HEK293T (cell line): ENCODE data around the gene CPE.

Experiments used
- CTCF ChIA-PET: fragments of 350-600 bp; formaldehyde crosslinking; extraction: SDS; loops from one replicate; lab custom pipeline; 2021; ENCODE audit warnings: antibody characterized with exemption, inconsistent platforms; lab: Yijun Ruan, JAX
- POLR2A ChIA-PET: fragments of 350-600 bp; formaldehyde crosslinking; extraction: SDS; loops from one replicate; lab custom pipeline; 2020; ENCODE audit warnings: antibody characterized with exemption, inconsistent platforms; lab: Yijun Ruan, JAX
- DNase-seq: peaks from one replicate; pipeline ENCODE4 v3.0.0; 2012; ENCODE audit warnings: mixed read lengths; ENCODE audit errors: extremely low spot score
- ARNT ChIP-seq: fragments of 450-650 bp; IDR thresholded peaks from 2 replicates; pipeline ENCODE4 v1.6.1; 2017; ENCODE audit warnings: mild to moderate bottlenecking
- BHLHE40 ChIP-seq: fragments of 450-650 bp; IDR thresholded peaks from 2 replicates; pipeline ENCODE4 v1.6.1; 2016; ENCODE audit warnings: mild to moderate bottlenecking, moderate library complexity, borderline replicate concordance
- CTBP1 ChIP-seq: fragments of 450-650 bp; IDR thresholded peaks from 2 replicates; pipeline ENCODE4 v1.6.1; 2016; ENCODE audit warnings: borderline replicate concordance
- ELF4 ChIP-seq: fragments of 450-650 bp; IDR thresholded peaks from 2 replicates; pipeline ENCODE4 v1.6.1; 2017; ENCODE audit warnings: antibody characterized with exemption
- FOXA1 ChIP-seq: fragments of 450-650 bp; IDR thresholded peaks from 2 replicates; pipeline ENCODE4 v1.6.1; 2016; ENCODE audit warnings: mild to moderate bottlenecking
- FOXK2 ChIP-seq: fragments of 450-650 bp; IDR thresholded peaks from 2 replicates; pipeline ENCODE4 v1.6.1; 2016; ENCODE audit warnings: mild to moderate bottlenecking
- FOXM1 ChIP-seq: fragments of 450-650 bp; IDR thresholded peaks from 2 replicates; pipeline ENCODE4 v1.6.1; 2017; ENCODE audit warnings: mild to moderate bottlenecking, borderline replicate concordance
- HDGF ChIP-seq: fragments of 450-650 bp; IDR thresholded peaks from 2 replicates; pipeline ENCODE4 v1.6.1; 2017; ENCODE audit warnings: antibody characterized with exemption, borderline replicate concordance
- L3MBTL2 ChIP-seq: fragments of 450-650 bp; conservative IDR thresholded peaks from 2 replicates; pipeline ENCODE4 v1.6.1; 2016; ENCODE audit warnings: mild to moderate bottlenecking
- LEF1 ChIP-seq: fragments of 450-650 bp; IDR thresholded peaks from 2 replicates; pipeline ENCODE4 v1.6.1; 2017; ENCODE audit warnings: mild to moderate bottlenecking, borderline replicate concordance
- NFRKB ChIP-seq: fragments of 450-650 bp; IDR thresholded peaks from 2 replicates; pipeline ENCODE4 v1.6.1; 2016; ENCODE audit warnings: mild to moderate bottlenecking, moderate library complexity
- SP1 ChIP-seq: fragments of 450-650 bp; IDR thresholded peaks from 2 replicates; pipeline ENCODE4 v1.6.1; 2017
- SUZ12 ChIP-seq: fragments of 450-650 bp; IDR thresholded peaks from 2 replicates; pipeline ENCODE4 v1.6.1; 2016; ENCODE audit warnings: mild to moderate bottlenecking
- TARDBP ChIP-seq: fragments of 450-650 bp; IDR thresholded peaks from 2 replicates; pipeline ENCODE4 v1.6.1; 2016
- ZNF384 ChIP-seq: fragments of 450-650 bp; IDR thresholded peaks from 2 replicates; pipeline ENCODE4 v1.6.1; 2016
- TF ChIP-seq, protein P1 (sequence below): fragments of 450-650 bp; IDR thresholded peaks from 2 replicates; pipeline ENCODE4 v1.6.1; 2016

Gene CPE

GRCh38 chr4:165457793-165458192 lies 79.0 kb downstream of the CPE start:
- no peak for TF ChIP-seq L3MBTL2
- TF ChIP-seq, protein P1, sequence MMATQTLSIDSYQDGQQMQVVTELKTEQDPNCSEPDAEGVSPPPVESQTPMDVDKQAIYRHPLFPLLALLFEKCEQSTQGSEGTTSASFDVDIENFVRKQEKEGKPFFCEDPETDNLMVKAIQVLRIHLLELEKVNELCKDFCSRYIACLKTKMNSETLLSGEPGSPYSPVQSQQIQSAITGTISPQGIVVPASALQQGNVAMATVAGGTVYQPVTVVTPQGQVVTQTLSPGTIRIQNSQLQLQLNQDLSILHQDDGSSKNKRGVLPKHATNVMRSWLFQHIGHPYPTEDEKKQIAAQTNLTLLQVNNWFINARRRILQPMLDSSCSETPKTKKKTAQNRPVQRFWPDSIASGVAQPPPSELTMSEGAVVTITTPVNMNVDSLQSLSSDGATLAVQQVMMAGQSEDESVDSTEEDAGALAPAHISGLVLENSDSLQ, result peak; percentile 4; the same call in 1 of the 2 replicates
- POLR2A ChIA-PET, result interaction anchor here (1.2 kb wide), 1 partner anchor 79 kb away, joined by 3 read pairs; the partner anchor contains the start of gene CPE
- CTCF ChIA-PET, result interaction anchor here (1.3 kb wide), 1 partner anchor 103 kb away, joined by 4 read pairs; no protein-coding TSS in a partner anchor
- DNase-seq, result no peak

- ChIA-PET POLR2A (no interaction called here), CTCF (no interaction called here)
- DNase-seq, result no peak
- TF ChIP-seq ZNF384 (no peak), NFRKB (no peak), ARNT (no peak), LEF1 (no peak), FOXM1 (no peak), FOXK2 (no peak), SUZ12 (no peak), TARDBP (no peak), CTBP1 (no peak), ELF4 (no peak), HDGF (no peak)
Observed at GRCh38 chr4:165458471-165458870, 79.7 kb downstream of the CPE start.

GRCh38 chr4:165461159-165461821 lies 82.5 kb downstream of the CPE start:
- TF ChIP-seq FOXA1 (no peak), LEF1 (no peak), HDGF (no peak), BHLHE40 (no peak), FOXK2 (no peak), CTBP1 (no peak), FOXM1 (no peak), SUZ12 (no peak), SP1 (no peak), L3MBTL2 (no peak)
- CTCF ChIA-PET, result interaction anchor here (1.4 to 1.6 kb wide), 2 partner anchors 77 to 330 kb away, joined by 4 to 9 read pairs; no protein-coding TSS in a partner anchor
- POLR2A ChIA-PET, result interaction anchor here (1.1 kb wide), 1 partner anchor 134 kb away, joined by 3 read pairs; the partner anchor contains the start of gene MSMO1
- no peak for DNase-seq

DNA sequence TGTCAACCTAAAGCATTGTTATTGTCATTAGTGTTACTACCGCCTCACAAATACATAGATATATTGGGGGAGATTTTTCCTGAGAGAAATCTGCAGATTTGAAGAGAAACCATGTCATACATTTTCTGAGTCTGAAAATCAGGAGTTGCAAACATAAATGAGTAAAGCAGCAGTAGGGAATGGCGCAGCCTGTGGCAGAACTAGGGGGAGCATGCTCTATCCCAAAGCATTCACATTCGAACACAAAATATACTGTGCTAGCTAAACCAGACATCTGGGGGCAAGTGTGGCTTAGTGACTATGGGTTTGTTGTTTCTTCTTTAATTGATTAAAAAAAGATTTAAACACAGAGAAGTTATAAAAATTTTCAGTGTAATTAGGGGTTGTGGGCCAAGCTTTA lies 83.2 kb downstream of the CPE start:
- ChIA-PET POLR2A (interaction anchor here (0.9 kb wide), 1 partner anchor 349 kb away, joined by 3 read pairs; the partner anchor contains the start of gene TMEM192), CTCF (interaction anchor here (1.4 to 1.6 kb wide), 2 partner anchors 77 to 331 kb away, joined by 4 to 9 read pairs; no protein-coding TSS in a partner anchor)
- no peak for TF ChIP-seq CTBP1
- TF ChIP-seq SP1, result no peak
- no peak for TF ChIP-seq ARNT
- TF ChIP-seq ELF4, result no peak
- no peak for TF ChIP-seq NFRKB
- TF ChIP-seq BHLHE40, result no peak
- no peak for TF ChIP-seq TARDBP
- TF ChIP-seq L3MBTL2, result no peak
- TF ChIP-seq LEF1, result no peak
- TF ChIP-seq ZNF384, result no peak
- no peak for TF ChIP-seq SUZ12
- TF ChIP-seq FOXK2, result no peak
- no peak for TF ChIP-seq FOXA1
- TF ChIP-seq, protein P1, result no peak
- no peak for TF ChIP-seq HDGF
- no peak for TF ChIP-seq FOXM1
- DNase-seq, result no peak

GRCh38 chr4:165464376-165464775 lies 85.6 kb downstream of the CPE start:
- CTCF ChIA-PET, result interaction anchor here (0.5 to 1.6 kb wide), 7 partner anchors 11 to 584 kb away, joined by 3 to 9 read pairs (median 3); partner anchors contain the start of genes CPE and TMEM192
- no peak for DNase-seq
- POLR2A ChIA-PET, result no interaction called here
- TF ChIP-seq TARDBP, result no peak
- no peak for TF ChIP-seq L3MBTL2
- TF ChIP-seq, protein P1, result no peak
- TF ChIP-seq ZNF384, result no peak
- no peak for TF ChIP-seq SP1

DNA sequence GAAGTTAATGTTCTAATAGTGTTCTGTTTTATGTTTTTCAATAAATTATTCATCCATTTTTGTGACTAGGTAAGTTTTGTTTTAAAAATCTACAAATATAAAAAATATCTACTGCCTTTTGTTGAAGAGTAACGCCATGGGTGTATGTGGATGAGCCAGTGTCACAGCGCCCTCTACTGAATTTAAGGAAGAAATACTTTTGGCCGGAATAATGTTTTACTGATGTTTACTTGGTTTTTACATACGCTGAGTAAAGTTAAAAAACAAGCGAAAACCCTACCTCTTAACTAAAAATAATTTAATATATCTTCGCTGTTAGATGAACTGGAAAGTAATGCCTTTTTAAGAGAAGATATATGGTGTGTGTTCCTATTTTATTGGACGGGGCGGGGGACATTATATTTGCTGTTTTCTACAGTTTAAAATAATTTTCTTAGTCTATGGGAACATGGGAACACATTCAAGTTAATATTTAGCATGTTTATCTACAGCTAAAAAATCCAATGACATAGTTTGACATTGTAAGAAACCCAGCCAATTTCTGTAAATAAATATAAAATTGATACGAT lies 86.1 kb downstream of the CPE start:
- peak; percentile 50 for DNase-seq
- TF ChIP-seq LEF1, result no peak
- ChIA-PET CTCF (interaction anchor here (1.0 to 1.6 kb wide), 3 partner anchors 11 to 334 kb away, joined by 3 to 9 read pairs (median 6); no protein-coding TSS in a partner anchor), POLR2A (no interaction called here)
